Measurements from ENCODE around the gene S100A6.

S100A6 gene

GRCh38 chr1:153533689-153534201, 2.0 kb downstream of the S100A6 start:
- Histone ChIP-seq H3K4me3 (ENCODE audit: low read length) (no peak overlapping the region), H3K36me3 (ENCODE audit: control insufficient read depth, low read length) (no peaks in the 10 kb centered on the region), H3F3A (ENCODE audit: control insufficient read depth, insufficient read depth) (no peaks in the 10 kb centered on the region), H3K9me2 (replicated peaks; ENCODE audit: control insufficient read depth, low read length) (no peaks in the 10 kb centered on the region), H3K4me2 (ENCODE audit: low read length) (no peak overlapping the region), H3K9me3 (ENCODE audit: control insufficient read depth, insufficient read depth, low read length) (no peaks in the 10 kb centered on the region), H3K27ac (ENCODE audit: low read depth, low read length) (no peak overlapping the region), H3K4me1 (ENCODE audit: control insufficient read depth, low read length) (peaks cover 6% of the 10 kb centered on the region; the same call in 1 of the 2 replicates), H3K79me2 (ENCODE audit: control insufficient read depth, low read length) (no peaks in the 10 kb centered on the region), H3K27me3 (ENCODE audit: control insufficient read depth, low read length) (peaks cover 45% of the 10 kb centered on the region), H4K20me1 (ENCODE audit: control insufficient read depth, insufficient read depth, low read depth, low read length) (no peaks in the 10 kb centered on the region)
- TF ChIP-seq EZH2phosphoT487 (IDR thresholded peaks at IDR 0.05; ENCODE audit: borderline replicate concordance, low read length) (no peak), CTCF (IDR thresholded peaks at IDR 0.05; ENCODE audit: low read depth, low read length, poor library complexity, severe bottlenecking) (no peak)

GRCh38 chr1:153532769-153533599, 2.8 kb downstream of the S100A6 start:
- no peaks in the 10 kb centered on the region for H3K9me3 ChIP-seq (ENCODE audit: control insufficient read depth, insufficient read depth, low read length)
- H3K4me3 ChIP-seq (ENCODE audit: low read length), result no peak overlapping the region
- H3K4me1 ChIP-seq (ENCODE audit: control insufficient read depth, low read length), result peaks cover 6% of the 10 kb centered on the region; the same call in 1 of the 2 replicates
- H4K20me1 ChIP-seq (ENCODE audit: control insufficient read depth, insufficient read depth, low read depth, low read length), result no peaks in the 10 kb centered on the region
- H3K79me2 ChIP-seq (ENCODE audit: control insufficient read depth, low read length), result no peaks in the 10 kb centered on the region
- TF ChIP-seq EZH2phosphoT487 (IDR thresholded peaks at IDR 0.05; ENCODE audit: borderline replicate concordance, low read length), result no peak
- TF ChIP-seq CTCF (IDR thresholded peaks at IDR 0.05; ENCODE audit: low read depth, low read length, poor library complexity, severe bottlenecking), result peak; percentile 91
- no peak overlapping the region for H3K27ac ChIP-seq (ENCODE audit: low read depth, low read length)
- H3K36me3 ChIP-seq (ENCODE audit: control insufficient read depth, low read length), result no peaks in the 10 kb centered on the region
- H3F3A ChIP-seq (ENCODE audit: control insufficient read depth, insufficient read depth), result no peaks in the 10 kb centered on the region
- H3K9me2 ChIP-seq (replicated peaks; ENCODE audit: control insufficient read depth, low read length), result no peaks in the 10 kb centered on the region
- H3K4me2 ChIP-seq (ENCODE audit: low read length), result no peak overlapping the region
- H3K27me3 ChIP-seq (ENCODE audit: control insufficient read depth, low read length), result peaks cover 48% of the 10 kb centered on the region

- Histone ChIP-seq H4K20me1 (ENCODE audit: control insufficient read depth, insufficient read depth, low read depth, low read length) (no peaks in the 10 kb centered on the region), H3F3A (ENCODE audit: control insufficient read depth, insufficient read depth) (no peaks in the 10 kb centered on the region), H3K36me3 (ENCODE audit: control insufficient read depth, low read length) (no peaks in the 10 kb centered on the region), H3K4me1 (ENCODE audit: control insufficient read depth, low read length) (peaks cover 6% of the 10 kb centered on the region; the same call in 1 of the 2 replicates), H3K27ac (ENCODE audit: low read depth, low read length) (no peak overlapping the region), H3K4me2 (ENCODE audit: low read length) (no peak overlapping the region), H3K4me3 (ENCODE audit: low read length) (no peak overlapping the region), H3K27me3 (ENCODE audit: control insufficient read depth, low read length) (peaks cover 48% of the 10 kb centered on the region), H3K9me2 (replicated peaks; ENCODE audit: control insufficient read depth, low read length) (no peaks in the 10 kb centered on the region), H3K79me2 (ENCODE audit: control insufficient read depth, low read length) (no peaks in the 10 kb centered on the region), H3K9me3 (ENCODE audit: control insufficient read depth, insufficient read depth, low read length) (no peaks in the 10 kb centered on the region)
- no peak for TF ChIP-seq CTCF (IDR thresholded peaks at IDR 0.05; ENCODE audit: low read depth, low read length, poor library complexity, severe bottlenecking)
- no peak for TF ChIP-seq EZH2phosphoT487 (IDR thresholded peaks at IDR 0.05; ENCODE audit: borderline replicate concordance, low read length)
These were observed 3.6 kb downstream of the S100A6 start for GRCh38 chr1:153532181-153532580.

Data from DOHH2 (cell line).